Tibial nerve (tissue), 4 donors: ENCODE measurements around the gene PFAS. TPM values are rescaled to one million over a fixed set of nuclear protein-coding genes. Genes with fewer than 3 reads are reported as not detected.
"Not testable (repeated sequence)": the region's sequence is repeated elsewhere in the genome, so short reads cannot be mapped to it uniquely, and the experiment has no call there.

Experiments used
- DNase-seq, 2 donors: peaks; one replicate each; pipeline ENCODE4 v3.0.0-alpha.2; 2019; ENCODE audit warnings: low spot score in 2 of 2
- H3K27ac ChIP-seq, 4 donors: fragments of 200-600 bp; sonication (generic) in 3 of 4; one replicate each; pipeline ENCODE4 v1.5.1; 2017 to 2019; ENCODE audit warnings: mild to moderate bottlenecking in 1 of 4
- H3K27me3 ChIP-seq, 2 donors: fragments of 200-600 bp; sonication (generic) in 1 of 2; one replicate each; pipeline versions ENCODE4 v1.5.1 to v1.6.0; 2017 to 2019
- H3K36me3 ChIP-seq, 3 donors: fragments of 200-600 bp; sonication (generic); one replicate each; pipeline ENCODE4 v1.5.1; 2018 to 2019
- H3K4me1 ChIP-seq, 4 donors: fragments of 200-600 bp; sonication (generic) in 3 of 4; one replicate each; pipeline ENCODE4 v1.5.1; 2017 to 2019
- H3K4me3 ChIP-seq, 4 donors: fragments of 200-600 bp; sonication (generic) in 3 of 4; one replicate each; pipeline ENCODE4 v1.5.1; 2017 to 2019; ENCODE audit warnings: mild to moderate bottlenecking in 1 of 4, moderate library complexity in 1 of 4
- H3K9me3 ChIP-seq, 4 donors: fragments of 200-600 bp; sonication (generic) in 3 of 4; one replicate each; pipeline ENCODE4 v1.5.1; 2017 to 2019
- EP300 ChIP-seq, 2 donors: sonication (generic); formaldehyde crosslinking; IDR thresholded peaks; one replicate each; pipeline ENCODE4 v1.6.1; 2017; ENCODE audit warnings: antibody characterized with exemption in 2 of 2, mild to moderate bottlenecking in 1 of 2
- POLR2A ChIP-seq, 2 donors: fragments of 450-650 bp; IDR thresholded peaks; one replicate each; pipeline ENCODE4 v1.6.1; 2017; ENCODE audit warnings: antibody characterized with exemption in 2 of 2, mild to moderate bottlenecking in 2 of 2, moderate library complexity in 2 of 2
- WGBS, 2 donors: methylation state at CpG; one replicate each; pipeline ENCODE4 v1.1.5; 2018; 5-methylcytosine and 5-hydroxymethylcytosine counted together
- total RNA-seq, 4 donors: library from RNA; depleted of rRNA; stranded (reverse); fragments of >200 nt; gene quantifications; one replicate each; pipeline ENCODE4 v1.1.0, GENCODE V29; 2016
- TF ChIP-seq, protein P1 (sequence below), 5 experiments: fragments of 200-600 bp in 3 of 5; fragments of 450-650 bp in 2 of 5; sonication (generic) in 3 of 5; IDR thresholded peaks; one replicate each; pipeline ENCODE4 v1.5.1; 2016 to 2019; ENCODE audit warnings: antibody characterized with exemption in 5 of 5, mild to moderate bottlenecking in 3 of 5, moderate library complexity in 2 of 5

Gene PFAS
- total RNA-seq, 4 donors from 2014 or later: 19.2 to 39.9 (median 29.5) TPM

- TF ChIP-seq, protein P1, sequence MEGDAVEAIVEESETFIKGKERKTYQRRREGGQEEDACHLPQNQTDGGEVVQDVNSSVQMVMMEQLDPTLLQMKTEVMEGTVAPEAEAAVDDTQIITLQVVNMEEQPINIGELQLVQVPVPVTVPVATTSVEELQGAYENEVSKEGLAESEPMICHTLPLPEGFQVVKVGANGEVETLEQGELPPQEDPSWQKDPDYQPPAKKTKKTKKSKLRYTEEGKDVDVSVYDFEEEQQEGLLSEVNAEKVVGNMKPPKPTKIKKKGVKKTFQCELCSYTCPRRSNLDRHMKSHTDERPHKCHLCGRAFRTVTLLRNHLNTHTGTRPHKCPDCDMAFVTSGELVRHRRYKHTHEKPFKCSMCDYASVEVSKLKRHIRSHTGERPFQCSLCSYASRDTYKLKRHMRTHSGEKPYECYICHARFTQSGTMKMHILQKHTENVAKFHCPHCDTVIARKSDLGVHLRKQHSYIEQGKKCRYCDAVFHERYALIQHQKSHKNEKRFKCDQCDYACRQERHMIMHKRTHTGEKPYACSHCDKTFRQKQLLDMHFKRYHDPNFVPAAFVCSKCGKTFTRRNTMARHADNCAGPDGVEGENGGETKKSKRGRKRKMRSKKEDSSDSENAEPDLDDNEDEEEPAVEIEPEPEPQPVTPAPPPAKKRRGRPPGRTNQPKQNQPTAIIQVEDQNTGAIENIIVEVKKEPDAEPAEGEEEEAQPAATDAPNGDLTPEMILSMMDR (IDR thresholded peaks at IDR 0.05): no peak
- peak in 1 of 2 donors; percentile 80 for TF ChIP-seq EP300 (IDR thresholded peaks at IDR 0.05)
- Histone ChIP-seq H3K4me3 (peak within 1 kb of the TSS; percentile 45 to 66 (median 52)), H3K9me3 (no peaks in the 10 kb centered on the region), H3K36me3 (no peaks in the 10 kb centered on the region), H3K27me3 (no peaks in the 10 kb centered on the region), H3K27ac (peak within 1 kb of the TSS; percentile 80 to 93 (median 84)), H3K4me1 (peaks cover 0 to 15% (median 7%) of the 10 kb centered on the region in 4 donors)
- 2 to 3% methylated on average over 45 of the region's 46 CpGs for WGBS, 2 donors
- peak; percentile 91 to 98 for DNase-seq
Observed at GRCh38 chr17:8209907-8210760, 39.0 kb upstream of the PFAS start, which contains the start of gene AURKB. TSS of gene AURKB (minus strand) at chr17:8210575. CDS start at chr17:8210224, 351 bp downstream.

GRCh38 chr17:8210761-8211458 lies 38.2 kb upstream of the PFAS start:
- no peak for DNase-seq
- Histone ChIP-seq H3K4me3 (peak overlapping the region; percentile 45 to 66 (median 52)), H3K4me1 (peaks cover 0 to 15% (median 7%) of the 10 kb centered on the region in 4 donors), H3K27me3 (no peaks in the 10 kb centered on the region), H3K9me3 (no peaks in the 10 kb centered on the region), H3K27ac (peak overlapping the region; percentile 80 to 93 (median 84)), H3K36me3 (no peaks in the 10 kb centered on the region)
- 17% methylated on average over 22 of the region's 22 CpGs for WGBS, 2 donors
- peak in 1 of 2 donors; percentile 11 for TF ChIP-seq POLR2A (IDR thresholded peaks at IDR 0.05)
- TF ChIP-seq, protein P1 (IDR thresholded peaks at IDR 0.05): no peak
- TF ChIP-seq EP300 (IDR thresholded peaks at IDR 0.05): no peak

GRCh38 chr17:8212312-8213180 lies 36.5 kb upstream of the PFAS start:
- Histone ChIP-seq H3K4me1 (peaks cover 0 to 15% (median 7%) of the 10 kb centered on the region in 4 donors), H3K36me3 (no peaks in the 10 kb centered on the region), H3K4me3 (no peak overlapping the region), H3K9me3 (no peaks in the 10 kb centered on the region), H3K27ac (no peak overlapping the region), H3K27me3 (no peaks in the 10 kb centered on the region)
- 75 to 78% methylated on average over 14 of the region's 14 CpGs for WGBS, 2 donors
- TF ChIP-seq POLR2A (IDR thresholded peaks at IDR 0.05): no peak
- TF ChIP-seq, protein P1 (IDR thresholded peaks at IDR 0.05): no peak
- no peak for DNase-seq

GRCh38 chr17:8214000-8214399 lies 35.1 kb upstream of the PFAS start:
- 78 to 82% methylated on average over 15 of the region's 15 CpGs for WGBS, 2 donors
- not testable (repeated sequence) for H3K4me3 ChIP-seq, H3K27me3 ChIP-seq, H3K36me3 ChIP-seq, H3K9me3 ChIP-seq, DNase-seq, H3K27ac ChIP-seq
- peaks cover 0 to 15% (median 7%) of the 10 kb centered on the region in 4 donors for H3K4me1 ChIP-seq
